Mucosa of descending colon (tissue), 3 donors: ENCODE results near the gene MTUS2. TPM values are rescaled to one million over a fixed set of nuclear protein-coding genes. Genes with fewer than 3 reads are reported as not detected.

ENCODE experiments used
- ATAC-seq: fragments of 200-7000 bp; cut with Tn5 transposase; one replicate; pipeline ENCODE4 v1.9.1; 2020; ENCODE audit warnings: mild to moderate bottlenecking, moderate library complexity
- DNase-seq, 3 donors: peaks; one replicate each; pipeline ENCODE4 v3.0.0-alpha.2; 2020
- H3K36me3 ChIP-seq: fragments of 200-600 bp; one replicate; pipeline ENCODE4 v1.8.0; 2021; ENCODE audit warnings: low read depth, mild to moderate bottlenecking
- H3K4me1 ChIP-seq: fragments of 200-600 bp; one replicate; pipeline ENCODE4 v1.8.0; 2021; ENCODE audit warnings: low read depth, mild to moderate bottlenecking
- H3K4me3 ChIP-seq: fragments of 200-600 bp; one replicate; pipeline ENCODE4 v1.8.0; 2021; ENCODE audit warnings: mild to moderate bottlenecking
- H3K9me3 ChIP-seq: fragments of 200-600 bp; one replicate; pipeline ENCODE4 v1.8.0; 2021; ENCODE audit warnings: mild to moderate bottlenecking
- CTCF ChIP-seq: fragments of 200-600 bp; IDR thresholded peaks from one replicate; pipeline ENCODE4 v1.8.0; 2022; ENCODE audit warnings: antibody characterized with exemption, mild to moderate bottlenecking
- intact Hi-C, 2 donors: fragments of 100-400 bp; cut with DNase I in 1 of 2; cut with micrococcal nuclease in 1 of 2; formaldehyde crosslinking; loops; one replicate each; pipeline versions ENCODE4 v1.11.0 to v1.11.1; 2022; cut with DNase I, micrococcal nuclease
- total RNA-seq, 3 donors: library from RNA; stranded (reverse); fragmentation: NEBNext Ultra II Directional in 2 of 3; extraction: Animal tissue kit (Norgen Biotek cat#: 25700) in 2 of 3; gene quantifications; one replicate each; pipeline versions ENCODE4 v1.2.1 to v1.2.4, GENCODE V29; 2021 to 2023
- donor health status: DM: no; HTN: no; CAD: no; lungs with moderate emphysema.
- donor health status: DM: no; HTN: no; CAD: no.
- donor health status: DM: no; HTN: yes; CAD: no.

Gene MTUS2
- total RNA-seq, 3 donors from 2014 or later: 0.09 to 0.85 (median 0.60) TPM

- intact Hi-C loops: no loop called here
These were observed 709.6 kb downstream of the MTUS2 start for GRCh38 chr13:29529754-29530153.

GRCh38 chr13:29530901-29531300 lies 710.8 kb downstream of the MTUS2 start:
- no peaks in the 10 kb centered on the region for H3K9me3 ChIP-seq
- no peak for TF ChIP-seq CTCF
- H3K36me3 ChIP-seq: no peaks in the 10 kb centered on the region
- DNase-seq: no peak
- no peaks in the 10 kb centered on the region for H3K4me1 ChIP-seq
- intact Hi-C loops: no loop called here
- no peak overlapping the region for H3K4me3 ChIP-seq
- no peak for ATAC-seq

More at GRCh38 chr13:29529754-29530153, 709.6 kb downstream of the MTUS2 start:
- no peak for TF ChIP-seq CTCF
- DNase-seq: no peak
- no peaks in the 10 kb centered on the region for H3K36me3 ChIP-seq
- no peak overlapping the region for H3K4me3 ChIP-seq
- H3K9me3 ChIP-seq: no peaks in the 10 kb centered on the region
- no peaks in the 10 kb centered on the region for H3K4me1 ChIP-seq
- ATAC-seq: no peak

- ATAC-seq: no peak
- Histone ChIP-seq H3K4me3 (no peak overlapping the region), H3K4me1 (no peaks in the 10 kb centered on the region), H3K36me3 (no peaks in the 10 kb centered on the region), H3K9me3 (no peaks in the 10 kb centered on the region)
- no peak for DNase-seq
- no peak for TF ChIP-seq CTCF
- intact Hi-C loops: no loop called here
These were observed 712.0 kb downstream of the MTUS2 start for GRCh38 chr13:29532116-29532515.

GRCh38 chr13:29532821-29533220 lies 712.7 kb downstream of the MTUS2 start:
- no peak for ATAC-seq
- no peak for TF ChIP-seq CTCF
- intact Hi-C loops: no loop called here
- no peak overlapping the region for H3K4me3 ChIP-seq
- no peak for DNase-seq
- H3K9me3 ChIP-seq: no peaks in the 10 kb centered on the region
- H3K4me1 ChIP-seq: peaks cover 2% of the 10 kb centered on the region
- no peaks in the 10 kb centered on the region for H3K36me3 ChIP-seq

- H3K36me3 ChIP-seq: no peaks in the 10 kb centered on the region
- intact Hi-C loops: no loop called here
- no peak for TF ChIP-seq CTCF
- H3K4me1 ChIP-seq: peaks cover 9% of the 10 kb centered on the region
- no peak for ATAC-seq
- no peaks in the 10 kb centered on the region for H3K9me3 ChIP-seq
- DNase-seq: no peak
- H3K4me3 ChIP-seq: no peak overlapping the region
These were observed 713.9 kb downstream of the MTUS2 start for GRCh38 chr13:29534083-29534482.
